ENCODE measurements around the gene TMEM143. TPM values are rescaled to one million over a fixed set of nuclear protein-coding genes. Genes with fewer than 3 reads are reported as not detected.

The TMEM143 gene
- total and polyA plus RNA-seq, 2 donors (not counting 3 experiments of a cell fraction or from before 2014, with no cell fraction given): 5.4 to 7.3 TPM

- intact Hi-C loops (cut with micrococcal nuclease): no loop called here
- H3K79me2 ChIP-seq (ENCODE audit: control insufficient read depth, insufficient read depth, low read length): no peaks in the 10 kb centered on the region
- FAIRE-seq: no peak
Measured at GRCh38 chr19:48302600-48302959, 61.2 kb downstream of the TMEM143 start.

GRCh38 chr19:48301886-48302599, 61.7 kb downstream of the TMEM143 start:
- no TSS peak for BruUV-seq (replicated peaks)

More at GRCh38 chr19:48302600-48302959, 61.2 kb downstream of the TMEM143 start:
- Histone ChIP-seq H3K4me3 (replicated peaks in 1 of 3; ENCODE audit: insufficient read depth in 1 of 3, low read depth in 1 of 3, low read length in 3 of 3) (no peak overlapping the region), H3K27ac (ENCODE audit: insufficient read depth, low read depth, low read length) (no peak overlapping the region), H3K4me2 (ENCODE audit: insufficient read depth, low read length) (no peak overlapping the region), H3K9me1 (replicated peaks; ENCODE audit: control insufficient read depth, extremely low read depth, insufficient read depth, low read length) (no peaks in the 10 kb centered on the region), H3K9me3 (replicated peaks; ENCODE audit: control insufficient read depth, insufficient read depth, low read length) (no peaks in the 10 kb centered on the region), H3K27me3 (ENCODE audit: control insufficient read depth in 2 of 2, insufficient read depth in 2 of 2, low read length in 2 of 2) (peaks cover 6% of the 10 kb centered on the region in 2 experiments), H3K4me1 (ENCODE audit: control insufficient read depth, extremely low read depth, insufficient read depth, low read length) (no peaks in the 10 kb centered on the region), H3K9ac (replicated peaks; ENCODE audit: extremely low read depth, insufficient read depth, low read length) (no peak overlapping the region), H3K36me3 (ENCODE audit: control insufficient read depth in 2 of 2, extremely low read depth in 1 of 2, insufficient read depth in 2 of 2, low read length in 2 of 2) (no peaks in the 10 kb centered on the region), H2AFZ (ENCODE audit: low read depth, low read length) (no peak overlapping the region), H4K20me1 (replicated peaks; ENCODE audit: control insufficient read depth, extremely low read depth, insufficient read depth, low read length) (no peaks in the 10 kb centered on the region)
- DNase-seq (ENCODE audit: low read depth, low spot score): no peak
- dilution Hi-C loops (cut with MboI; ENCODE audit: extremely low pct_ligation_motif_present, low sequenced_read_pairs): no loop called here
- BruUV-seq (replicated peaks): no TSS peak
- POLR2A ChIA-PET: no interaction called here
- no peak for TF ChIP-seq MAX (IDR thresholded peaks at IDR 0.05; ENCODE audit: insufficient read depth, insufficient read length)
- CTCF ChIA-PET: no interaction called here

More at GRCh38 chr19:48301886-48302599, 61.7 kb downstream of the TMEM143 start:
- no peaks in the 10 kb centered on the region for H3K4me1 ChIP-seq (ENCODE audit: control insufficient read depth, extremely low read depth, insufficient read depth, low read length)
- H3K4me3 ChIP-seq (replicated peaks in 1 of 3; ENCODE audit: insufficient read depth in 1 of 3, low read depth in 1 of 3, low read length in 3 of 3): no peak overlapping the region
- no peak overlapping the region for H3K9ac ChIP-seq (replicated peaks; ENCODE audit: extremely low read depth, insufficient read depth, low read length)
- no peak overlapping the region for H2AFZ ChIP-seq (ENCODE audit: low read depth, low read length)
- no peak for FAIRE-seq
- H3K9me1 ChIP-seq (replicated peaks; ENCODE audit: control insufficient read depth, extremely low read depth, insufficient read depth, low read length): no peaks in the 10 kb centered on the region
- no peaks in the 10 kb centered on the region for H3K36me3 ChIP-seq (ENCODE audit: control insufficient read depth in 2 of 2, extremely low read depth in 1 of 2, insufficient read depth in 2 of 2, low read length in 2 of 2)
- H3K27me3 ChIP-seq (ENCODE audit: control insufficient read depth in 2 of 2, insufficient read depth in 2 of 2, low read length in 2 of 2): peaks cover 6% of the 10 kb centered on the region in 2 experiments
- dilution Hi-C loops (cut with MboI; ENCODE audit: extremely low pct_ligation_motif_present, low sequenced_read_pairs) (no loop called here), intact Hi-C loops (cut with micrococcal nuclease) (no loop called here)
- no peak overlapping the region for H3K4me2 ChIP-seq (ENCODE audit: insufficient read depth, low read length)
- POLR2A ChIA-PET: no interaction called here
- no peaks in the 10 kb centered on the region for H4K20me1 ChIP-seq (replicated peaks; ENCODE audit: control insufficient read depth, extremely low read depth, insufficient read depth, low read length)
- H3K79me2 ChIP-seq (ENCODE audit: control insufficient read depth, insufficient read depth, low read length): no peaks in the 10 kb centered on the region
- no peaks in the 10 kb centered on the region for H3K9me3 ChIP-seq (replicated peaks; ENCODE audit: control insufficient read depth, insufficient read depth, low read length)
- no peak overlapping the region for H3K27ac ChIP-seq (ENCODE audit: insufficient read depth, low read depth, low read length)
- CTCF ChIA-PET: no interaction called here
- TF ChIP-seq EZH2 (IDR thresholded peaks at IDR 0.05; ENCODE audit: borderline replicate concordance, low read depth, low read length, severe bottlenecking) (no peak), MAX (IDR thresholded peaks at IDR 0.05; ENCODE audit: insufficient read depth, insufficient read length) (no peak), FOS (IDR thresholded peaks at IDR 0.05; ENCODE audit: borderline replicate concordance, insufficient read depth, low read length) (no peak), POLR2AphosphoS5 (IDR thresholded peaks at IDR 0.05; ENCODE audit: insufficient read depth, low read depth, low read length) (no peak), MYC (IDR thresholded peaks at IDR 0.05; ENCODE audit: low read depth, low read length) (no peak), JUN (IDR thresholded peaks at IDR 0.05; ENCODE audit: borderline replicate concordance, insufficient read depth, insufficient read length, low read depth) (no peak), CTCF (IDR thresholded peaks at IDR 0.05; ENCODE audit: extremely low read depth in 1 of 2, insufficient read depth in 1 of 2, low read depth in 1 of 2, low read length in 2 of 2) (no peak), GATA2 (IDR thresholded peaks at IDR 0.05; ENCODE audit: insufficient read depth, insufficient read length, low read depth, low read length) (no peak), POLR2A (IDR thresholded peaks at IDR 0.05; ENCODE audit: low read depth, low read length) (no peak)
- no peak for DNase-seq (ENCODE audit: low read depth, low spot score)
